Raji (cell line): ENCODE data around the gene MUSK.

Experiments used
- POLR2A ChIP-seq: IDR thresholded peaks from 2 replicates; pipeline ENCODE4 v1.6.1; 2011; ENCODE audit warnings: low read depth, low read length, control low read depth; ENCODE audit not compliant: insufficient read depth

Gene MUSK

DNA sequence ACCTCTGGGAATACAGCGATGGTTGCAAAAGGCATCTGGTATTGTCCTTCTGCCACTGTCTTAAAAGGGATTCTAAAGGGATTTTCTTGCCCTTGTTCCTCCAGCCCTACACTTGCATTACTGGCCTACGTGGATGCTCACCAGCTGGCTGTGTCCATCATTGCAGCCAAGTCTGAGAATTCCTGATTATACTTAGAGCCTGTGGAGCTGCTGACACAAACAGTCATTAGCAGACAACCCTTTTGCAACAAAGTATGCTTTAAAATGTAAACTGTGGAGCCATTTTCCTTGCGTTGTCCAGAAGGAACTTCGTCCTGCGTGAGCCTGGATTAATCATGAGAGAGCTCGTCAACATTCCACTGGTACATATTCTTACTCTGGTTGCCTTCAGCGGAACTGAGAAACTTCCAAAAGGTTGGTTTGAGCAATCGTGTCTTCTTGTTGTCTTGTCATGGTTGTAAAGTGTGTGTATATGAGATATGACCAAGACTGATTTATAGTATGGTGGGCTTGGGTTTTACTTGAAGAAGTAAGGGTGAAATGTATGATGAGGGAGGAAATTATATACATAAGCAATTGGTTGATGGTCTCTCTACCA lies at the start of gene MUSK:
TSS of gene MUSK (plus strand) at position 222 of the 598 bp plus-strand sequence. CDS start at position 336, 114 bp downstream.
- no peak for TF ChIP-seq POLR2A

DNA sequence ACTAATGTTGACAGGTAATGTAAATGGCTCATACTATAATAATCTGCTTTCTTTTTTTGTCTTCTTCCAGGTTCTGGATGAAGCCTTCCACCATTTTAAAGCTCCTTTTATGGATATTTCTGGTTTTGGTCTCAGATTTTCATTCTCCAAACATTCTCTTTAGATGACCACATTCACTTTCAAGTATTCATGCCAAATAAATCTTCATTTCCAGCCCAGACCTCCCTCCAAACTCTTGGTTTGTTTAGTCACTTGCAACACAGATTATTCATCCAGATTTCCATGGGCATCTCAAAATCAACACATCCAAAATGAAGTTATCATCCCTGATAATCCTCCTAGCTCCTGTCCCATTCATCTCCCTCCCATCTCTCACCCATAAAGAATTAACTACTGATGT lies 48.8 kb upstream of the MUSK start:
- TF ChIP-seq POLR2A = no peak

- TF ChIP-seq POLR2A = no peak
These were observed 47.9 kb upstream of the MUSK start for GRCh38 chr9:110620726-110621125.

GRCh38 chr9:110622368-110622767 lies 46.2 kb upstream of the MUSK start:
- TF ChIP-seq POLR2A = no peak

- TF ChIP-seq POLR2A = no peak
These were observed 45.0 kb upstream of the MUSK start for GRCh38 chr9:110623462-110624025.

DNA sequence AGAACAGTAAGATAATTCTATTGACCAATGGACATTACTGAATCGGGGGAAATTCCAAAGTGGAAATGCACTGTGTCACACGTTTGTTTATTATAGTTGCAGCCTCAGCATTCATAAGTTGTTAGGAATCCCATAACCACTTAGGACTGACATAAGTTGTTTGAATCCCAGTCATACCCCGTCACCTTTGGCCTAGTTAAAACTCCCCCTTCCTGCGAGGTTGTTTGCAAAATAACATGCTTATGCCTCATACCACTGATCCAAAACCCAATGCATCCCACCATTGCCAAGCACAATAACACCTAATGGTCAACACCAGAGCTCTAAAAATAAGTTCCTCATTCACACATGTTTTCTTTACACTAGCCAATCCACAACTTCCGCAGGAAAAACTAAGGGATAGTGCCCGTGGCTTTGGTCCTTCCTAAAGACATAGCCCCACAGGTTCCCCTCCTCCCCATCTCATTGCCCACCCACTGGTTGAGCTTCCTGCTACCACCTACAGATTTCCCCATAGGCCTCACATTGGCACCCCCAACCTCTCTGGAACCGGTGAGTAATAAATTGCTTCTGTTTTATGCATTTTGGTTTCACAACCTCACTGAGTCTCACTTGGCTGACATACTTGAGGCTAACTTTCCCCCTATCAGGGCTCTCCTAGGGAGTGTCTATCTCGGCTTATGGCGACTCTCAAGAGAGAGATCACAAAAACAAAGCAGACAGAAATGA lies 42.3 kb upstream of the MUSK start:
- TF ChIP-seq POLR2A = no peak

DNA sequence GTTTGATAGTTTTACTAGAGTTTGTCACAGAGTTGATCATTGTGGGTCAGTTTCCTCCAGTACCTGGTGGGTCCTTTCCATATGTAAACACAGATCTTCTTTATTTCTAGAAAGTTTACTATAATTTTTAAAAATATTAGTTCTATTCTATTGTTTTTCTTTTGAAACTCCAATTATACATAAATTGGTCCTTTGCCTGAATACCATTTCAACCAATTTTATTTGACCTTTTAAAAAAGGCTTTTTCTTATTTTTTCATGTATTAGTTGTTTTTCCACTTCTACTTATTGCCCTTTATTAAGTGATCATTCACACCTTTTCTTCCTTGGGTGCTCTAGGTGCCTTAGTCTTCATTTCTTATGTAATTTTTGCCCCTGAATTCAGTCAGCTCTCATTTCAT lies 33.0 kb upstream of the MUSK start:
- TF ChIP-seq POLR2A = no peak

- TF ChIP-seq POLR2A = no peak
These were observed 30.1 kb upstream of the MUSK start for GRCh38 chr9:110638381-110638954.

- no peak for TF ChIP-seq POLR2A
These were observed 27.9 kb upstream of the MUSK start for GRCh38 chr9:110640736-110641135.

DNA sequence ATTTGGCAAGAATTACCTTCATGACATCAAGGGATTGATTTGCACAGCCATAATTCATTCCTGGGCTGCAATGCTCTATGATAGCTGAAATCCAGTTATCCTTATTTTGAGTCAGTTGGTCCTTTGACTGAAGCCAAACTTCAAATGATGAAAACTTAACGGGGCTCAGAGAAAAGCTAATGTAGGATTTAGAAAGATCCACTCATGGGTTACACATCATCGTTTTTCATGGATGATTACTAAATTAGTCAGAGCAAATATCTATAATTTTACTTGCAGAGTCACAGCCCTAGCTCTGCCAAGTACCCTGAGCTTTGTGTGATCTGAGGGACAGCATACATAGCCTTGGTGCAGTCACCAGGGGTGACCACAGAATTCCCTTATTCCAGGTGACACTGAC lies 27.3 kb upstream of the MUSK start:
- TF ChIP-seq POLR2A = no peak

GRCh38 chr9:110648696-110649095 lies 19.9 kb upstream of the MUSK start:
- no peak for TF ChIP-seq POLR2A

- TF ChIP-seq POLR2A = no peak
These were observed 18.3 kb upstream of the MUSK start for GRCh38 chr9:110650261-110650660.

DNA sequence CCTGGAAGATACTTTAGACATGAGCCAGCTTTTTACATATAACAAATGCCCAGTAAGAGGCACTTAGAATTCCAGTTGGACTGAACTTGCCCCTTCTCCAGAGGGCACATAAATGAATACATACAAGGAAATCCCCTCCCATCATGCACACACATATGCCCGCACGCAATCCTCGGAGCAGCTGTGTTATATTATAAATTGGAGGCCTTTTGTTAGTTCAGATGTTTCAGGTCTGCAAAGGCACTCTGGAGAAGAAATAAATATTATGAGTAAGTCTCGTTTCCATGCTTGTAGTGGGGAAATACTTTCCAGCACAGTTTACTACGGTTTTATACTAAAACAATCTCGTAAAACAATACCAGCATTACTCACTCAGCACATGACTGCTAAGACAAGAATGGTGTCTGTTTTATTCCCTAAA lies 17.6 kb upstream of the MUSK start:
- no peak for TF ChIP-seq POLR2A

DNA sequence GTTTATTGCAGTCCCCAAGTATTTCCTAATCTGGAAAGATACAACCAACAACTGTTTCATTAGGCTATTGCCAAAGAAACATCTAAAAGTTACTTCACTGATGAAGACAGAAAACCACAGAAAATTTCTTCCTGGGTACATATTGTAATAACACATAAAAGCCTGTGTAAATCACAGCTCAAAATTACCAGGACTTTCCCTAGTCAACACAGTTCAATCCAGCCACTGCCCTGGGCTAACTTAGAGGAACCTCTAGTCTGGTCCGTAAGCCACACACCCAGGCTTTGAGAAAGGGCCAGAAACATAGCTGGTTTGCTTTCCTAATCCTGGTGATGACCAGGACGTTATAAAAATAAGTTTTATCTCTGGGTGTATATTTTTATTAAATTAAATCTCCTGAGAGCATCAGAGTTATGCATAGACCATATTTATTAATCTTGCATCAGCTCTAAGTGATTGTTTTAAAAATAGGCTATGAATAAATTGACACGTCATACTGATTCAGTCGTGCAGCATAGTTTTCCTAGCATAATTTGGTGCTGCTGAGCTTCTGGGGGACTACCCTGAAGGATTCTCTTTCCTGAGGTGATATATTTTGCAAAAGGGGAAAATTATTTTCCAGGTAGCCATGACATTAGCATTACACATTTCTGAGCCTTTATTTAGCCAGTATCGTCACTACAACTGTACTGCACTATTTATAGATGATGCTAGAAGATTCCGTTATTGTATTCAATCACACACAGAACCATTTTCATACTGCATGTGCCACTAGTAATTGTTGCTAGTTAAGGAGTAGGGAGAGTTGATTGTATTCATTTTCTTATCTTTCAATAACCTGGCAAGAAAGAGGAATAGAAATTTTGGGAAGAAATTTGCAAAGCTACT lies 12.6 kb upstream of the MUSK start:
- no peak for TF ChIP-seq POLR2A
